GM21717 (cell line): Measurements from ENCODE around the gene STX3.
A peak's percentile ranks its signal among the peaks of the same experiment; 100 is the strongest.

Experiments
- ATAC-seq: cut with Tn5 transposase; IDR thresholded peaks from one replicate; pipeline ENCODE4 v1.9.1; 2021; ENCODE audit warnings: mild to moderate bottlenecking, moderate library complexity; ENCODE audit not compliant: unreplicated experiment

The STX3 gene

DNA sequence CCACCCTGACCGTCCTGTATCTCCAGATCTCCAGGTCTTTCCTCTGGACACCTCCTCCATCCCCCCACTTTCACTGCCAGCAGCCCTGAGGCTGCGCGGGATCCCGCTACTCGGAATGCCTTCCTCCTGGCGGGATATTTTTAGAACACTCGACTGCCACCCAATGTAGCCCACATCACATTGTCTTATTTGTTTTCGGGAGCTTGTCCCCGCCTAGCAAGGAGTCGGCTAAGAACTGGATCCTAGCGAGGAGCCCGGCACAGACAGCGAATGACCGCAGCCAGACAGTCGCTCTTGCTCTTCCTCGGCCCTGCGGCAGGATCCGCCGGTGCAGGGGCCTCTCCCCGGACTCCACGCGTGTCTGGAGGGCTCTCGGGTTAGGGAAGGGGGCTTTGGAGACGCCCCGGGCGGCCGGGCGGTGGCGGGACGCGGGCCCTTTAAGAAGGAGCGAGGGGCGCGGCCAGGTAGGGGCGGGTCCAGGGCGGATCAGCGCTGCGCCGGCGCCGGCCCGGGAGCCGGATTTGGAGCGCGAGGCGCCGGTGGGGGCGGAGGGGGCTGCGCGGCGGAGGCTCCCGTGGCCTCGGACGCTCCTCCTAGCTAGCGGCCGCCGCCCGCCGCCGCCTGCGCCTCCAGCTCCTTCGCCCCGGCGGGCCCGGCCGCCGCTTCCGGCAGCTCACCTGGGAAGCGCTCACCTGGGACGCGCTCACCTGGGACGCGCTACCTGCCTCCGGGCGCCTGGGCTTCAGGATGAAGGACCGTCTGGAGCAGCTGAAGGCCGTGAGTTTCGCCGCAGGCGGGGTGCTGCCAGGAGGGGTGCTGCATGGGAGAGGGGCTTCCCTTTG is at the start of gene STX3:
Gene STX3, plus strand, starts transcription at position 518 of the 842 bp plus-strand sequence. Its CDS starts 230 bp downstream, at position 748.
- peak; percentile 71 for ATAC-seq

- ATAC-seq, result no peak
Observed at GRCh38 chr11:59706518-59707285, 48.5 kb upstream of the STX3 start.

DNA sequence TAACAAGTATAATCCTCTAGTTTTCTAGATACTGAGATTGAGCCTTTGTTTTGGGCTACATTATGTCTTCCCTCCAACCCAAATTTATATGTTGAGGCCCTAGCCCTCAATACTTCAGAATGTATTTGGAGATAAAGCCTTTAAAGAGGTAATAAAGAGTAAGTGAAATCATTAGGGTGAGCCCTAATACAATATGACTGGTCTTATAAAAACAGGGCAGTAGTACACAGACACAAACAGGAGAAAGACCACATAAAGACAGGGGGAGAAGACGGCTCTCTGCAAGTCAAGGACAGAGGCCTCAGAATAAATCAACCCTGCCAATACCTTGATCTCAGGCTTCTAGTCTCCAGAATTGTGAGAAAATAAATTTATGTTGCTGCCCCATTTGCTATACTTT is 47.8 kb upstream of the STX3 start:
- no peak for ATAC-seq

DNA sequence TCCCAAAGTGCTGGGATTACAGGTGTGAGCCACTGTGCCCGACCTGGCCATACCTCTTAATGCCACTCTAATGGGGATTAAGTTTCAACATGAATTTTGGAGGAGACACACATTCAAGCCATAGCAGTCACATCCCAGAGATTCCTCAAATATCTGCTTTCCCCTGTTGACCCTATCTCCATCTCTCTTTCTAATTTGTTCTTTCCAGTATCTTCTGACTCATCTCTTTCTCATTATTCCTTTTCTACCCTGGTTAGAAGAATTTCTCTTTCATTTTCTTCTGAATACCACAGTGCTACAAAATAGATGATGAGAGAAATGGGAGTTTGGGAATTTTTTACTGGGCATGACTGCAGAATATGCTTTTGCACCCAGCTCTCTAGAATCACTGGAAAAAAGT is 46.6 kb upstream of the STX3 start:
- ATAC-seq, result no peak

DNA sequence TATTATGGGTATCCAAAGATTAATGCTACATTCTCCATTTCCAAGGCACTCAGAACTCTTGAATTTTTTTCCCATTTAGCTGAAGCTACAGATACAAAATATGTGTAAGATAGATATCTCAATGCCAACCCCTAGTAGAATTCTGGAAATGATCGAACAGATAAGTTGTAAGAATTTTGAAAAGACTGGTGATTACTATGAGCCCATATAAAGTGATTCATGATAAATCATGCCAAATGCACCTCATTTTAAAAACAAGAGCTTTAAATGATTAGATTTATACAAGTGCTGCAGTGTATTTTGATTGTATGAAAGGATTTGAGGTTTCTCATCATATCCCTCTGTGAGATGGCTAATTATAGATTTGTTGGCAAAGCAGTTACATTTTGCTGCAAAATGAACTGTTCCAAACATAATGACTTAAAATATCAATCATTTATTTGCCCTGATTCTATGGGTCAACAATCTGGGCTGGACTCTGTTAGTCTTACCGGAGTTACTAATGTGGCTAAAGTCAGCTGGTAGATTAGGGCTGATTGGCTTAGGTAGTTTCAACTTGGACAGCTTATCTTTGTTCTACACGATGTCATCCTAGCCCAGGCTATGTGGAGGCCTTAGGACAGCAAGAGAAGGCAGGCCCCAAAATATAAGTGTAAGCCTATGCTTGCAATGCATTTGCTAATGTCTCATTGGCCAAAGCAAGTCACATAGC is 44.9 kb upstream of the STX3 start:
- no peak for ATAC-seq

DNA sequence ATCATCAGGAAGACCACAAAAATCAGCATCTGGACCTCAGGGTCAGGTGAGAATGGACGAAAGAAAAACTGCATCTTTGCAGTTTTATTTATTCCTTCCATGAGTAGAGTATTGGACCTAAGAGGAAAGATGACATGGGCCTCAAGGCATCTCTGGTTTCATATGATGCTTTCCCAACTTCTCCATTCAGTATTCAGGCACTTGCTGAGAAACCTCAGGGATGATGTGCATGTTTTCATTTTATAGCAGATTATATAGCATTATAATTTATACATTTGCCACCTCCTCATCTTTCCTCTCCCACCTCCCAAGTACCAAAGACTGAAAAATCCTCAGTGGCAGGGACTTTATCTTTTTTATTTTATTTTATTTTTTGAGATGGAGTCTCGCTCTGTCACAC is 41.4 kb upstream of the STX3 start, which contains the start of gene OR10V1:
Gene OR10V1, minus strand, starts transcription at position 101 of the 400 bp plus-strand sequence. Its CDS starts 0 bp downstream, at position 101.
- ATAC-seq, result no peak

GRCh38 chr11:59716051-59716450 is 39.1 kb upstream of the STX3 start:
- no peak for ATAC-seq

- no peak for ATAC-seq
Observed at GRCh38 chr11:59719556-59719955, 35.6 kb upstream of the STX3 start.

DNA sequence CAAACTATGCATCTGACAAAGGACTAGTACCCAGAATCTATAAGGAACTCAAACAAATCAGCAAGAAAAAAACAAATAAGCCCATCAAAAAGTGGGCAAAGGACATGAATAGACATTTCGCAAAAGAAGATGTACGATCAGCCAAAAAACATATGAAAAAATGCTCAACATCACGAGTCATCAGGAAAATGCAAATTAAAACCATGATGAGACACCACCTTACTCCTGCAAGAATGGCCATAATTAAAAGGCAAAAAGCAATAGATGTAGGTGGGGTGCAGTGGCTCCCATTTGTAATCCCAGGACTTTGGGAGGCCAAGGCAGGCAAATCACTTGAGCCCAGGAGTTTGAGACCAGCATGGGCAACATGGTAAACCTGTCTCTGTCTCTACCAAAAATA is 31.1 kb upstream of the STX3 start:
- no peak for ATAC-seq

DNA sequence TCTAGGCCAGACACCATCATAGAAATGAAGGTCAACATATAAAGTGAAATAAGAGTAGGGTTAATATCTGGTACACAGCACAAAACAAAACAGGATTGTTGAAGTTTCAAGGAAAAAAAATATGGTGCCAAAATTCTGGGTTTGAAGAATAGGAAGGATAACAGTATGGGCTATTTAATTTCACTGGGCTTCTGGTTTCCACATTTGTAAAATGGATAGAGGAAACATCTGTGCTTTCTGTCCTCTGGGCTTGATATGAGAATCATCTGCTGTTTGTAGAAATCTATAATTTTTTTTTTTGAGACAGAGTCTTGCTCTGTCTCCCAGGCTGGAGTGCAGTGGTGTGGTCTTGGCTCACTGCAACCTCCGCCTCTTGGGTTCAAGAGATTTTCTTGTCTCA is 27.8 kb upstream of the STX3 start:
- no peak for ATAC-seq

GRCh38 chr11:59728154-59728553 is 27.0 kb upstream of the STX3 start:
- no peak for ATAC-seq

- ATAC-seq, result no peak
Observed at GRCh38 chr11:59728913-59729312, 26.3 kb upstream of the STX3 start.

- no peak for ATAC-seq
Observed at GRCh38 chr11:59729834-59730233, 25.3 kb upstream of the STX3 start.

DNA sequence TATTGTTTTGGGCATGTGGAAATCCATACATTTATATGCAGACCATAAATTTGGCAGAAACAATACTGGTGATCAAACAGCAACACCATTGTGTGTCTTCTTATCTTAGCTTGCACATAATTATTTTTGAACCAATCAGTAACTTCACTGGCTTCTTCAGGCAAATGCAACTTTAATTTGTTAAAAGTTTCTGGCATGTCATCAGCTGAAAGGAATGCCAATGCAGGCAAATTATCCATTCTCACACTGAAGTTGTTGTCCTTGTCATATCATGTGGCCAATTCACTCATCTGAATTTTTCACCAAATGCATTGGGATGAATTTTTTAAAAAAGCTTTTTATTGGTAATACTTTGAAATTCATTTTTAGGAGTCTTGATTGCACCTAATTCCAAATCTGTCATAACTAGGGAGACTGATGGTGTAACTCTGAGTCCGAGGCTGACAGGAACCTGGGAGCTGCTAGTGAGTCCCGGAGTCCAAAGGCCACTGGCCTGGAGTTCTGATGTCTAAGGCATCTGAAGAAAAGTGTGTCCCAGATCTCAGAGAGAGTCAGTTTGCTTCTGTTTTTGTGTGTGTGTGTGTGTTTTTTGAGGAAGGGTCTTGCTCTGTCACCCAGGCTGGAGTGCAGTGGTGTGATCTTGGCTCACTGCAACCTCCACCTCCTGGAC is 24.1 kb upstream of the STX3 start:
- ATAC-seq, result no peak

DNA sequence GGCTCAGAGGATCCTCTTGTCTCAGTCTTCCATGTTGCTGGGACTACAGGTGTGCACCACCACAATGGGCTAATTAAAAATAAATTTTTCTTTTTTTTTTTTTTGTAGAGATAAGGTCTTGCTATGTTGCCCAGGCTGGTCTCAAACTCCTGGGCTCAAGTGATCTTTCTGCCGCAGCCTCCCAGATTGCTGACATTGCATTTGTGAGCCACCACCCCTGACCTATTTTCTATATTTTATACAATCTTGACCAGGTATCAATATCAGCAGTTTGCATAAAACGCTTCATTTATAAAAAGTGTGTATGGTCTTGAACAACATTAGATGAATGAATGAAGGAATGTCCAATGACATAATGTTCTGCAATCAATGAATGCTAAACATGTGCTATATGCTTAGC is 9.1 kb upstream of the STX3 start:
- no peak for ATAC-seq

DNA sequence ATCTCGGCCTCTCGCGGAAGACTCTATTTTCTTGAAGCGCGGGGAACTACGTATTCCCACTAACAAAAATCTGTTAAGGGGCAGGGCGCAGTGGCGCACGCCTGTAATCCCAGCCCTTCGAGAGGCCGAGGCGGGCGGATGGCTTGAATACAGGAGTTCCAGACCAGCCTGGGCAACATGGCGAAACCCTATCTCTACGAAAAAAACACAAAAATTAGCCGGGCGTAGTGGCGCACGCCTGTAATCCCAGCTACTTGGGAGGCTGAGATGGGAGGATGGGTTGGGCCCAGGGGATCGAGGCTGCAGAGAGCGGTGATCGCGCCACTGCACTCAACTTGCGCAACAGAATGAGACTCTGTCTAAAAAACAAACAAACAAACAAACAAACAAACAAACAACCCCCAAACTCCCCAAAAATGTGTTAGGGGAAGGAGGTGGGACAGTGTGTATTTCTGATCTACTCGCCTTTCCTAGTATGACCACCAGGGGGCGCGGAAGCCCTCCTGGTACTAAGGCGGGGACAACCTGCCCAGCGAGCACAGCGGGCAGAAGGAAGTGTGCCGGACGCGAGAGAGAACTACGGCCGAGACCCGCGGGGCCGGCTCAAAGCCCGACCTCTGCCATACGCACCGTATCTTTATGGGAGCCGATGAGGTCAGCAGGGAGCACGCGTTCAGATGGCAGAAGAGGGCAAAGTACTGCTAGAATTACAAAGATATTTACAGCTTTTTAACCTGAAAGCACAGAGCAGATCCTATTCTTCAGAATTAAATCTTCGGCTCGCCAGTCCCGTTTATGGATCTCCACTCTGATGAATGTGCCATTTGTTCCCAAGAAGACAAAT is 1.3 kb upstream of the STX3 start:
- peak; percentile 78 for ATAC-seq

DNA sequence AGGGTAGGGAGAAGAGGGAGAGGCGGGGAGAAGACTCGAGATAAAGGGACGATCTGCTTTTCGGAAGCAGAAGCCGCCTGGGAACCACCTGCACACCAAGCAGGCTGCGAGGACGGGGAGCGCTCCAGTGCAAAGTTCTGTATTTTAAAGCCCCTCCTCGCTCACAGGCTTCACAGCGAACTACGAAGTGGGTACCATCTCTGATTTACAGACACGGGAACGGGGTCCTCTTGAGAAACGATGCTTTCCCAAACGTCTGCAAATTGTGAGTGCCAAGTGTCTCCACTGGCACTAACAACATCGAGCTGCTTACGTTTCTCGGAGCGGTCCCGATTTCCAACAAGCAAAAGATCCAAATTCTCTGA is 700 bp upstream of the STX3 start:
- peak; percentile 28 for ATAC-seq

- ATAC-seq, result no peak
Observed at GRCh38 chr11:59755701-59756557, 753 bp downstream of the STX3 start.

DNA sequence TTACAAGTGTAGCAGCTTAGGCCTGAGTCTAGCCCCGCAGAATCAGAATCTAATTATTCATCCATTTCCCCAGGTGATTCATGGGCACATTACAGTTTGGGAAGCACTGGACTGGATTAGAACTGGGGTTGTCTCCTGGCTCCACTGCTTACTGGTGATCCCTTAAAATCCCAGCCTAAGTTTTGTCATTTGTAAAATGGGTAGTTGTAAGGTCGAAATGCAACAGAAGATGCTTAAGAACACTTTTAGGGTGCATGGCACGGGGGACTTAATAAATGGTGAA is 1.3 kb downstream of the STX3 start:
- no peak for ATAC-seq
